Erythroblast (primary cell): ENCODE results near the gene ENPP1.

Source experiments
- GATA1 ChIP-seq: IDR thresholded peaks from 2 replicates; pipeline ENCODE4 v1.6.1; 2011; ENCODE audit warnings: low read depth, mild to moderate bottlenecking, control low read depth, low read length, moderate library complexity
- POLR2A ChIP-seq: IDR thresholded peaks from 2 replicates; pipeline ENCODE4 v1.6.1; 2011; ENCODE audit warnings: mild to moderate bottlenecking, low read length

DNA sequence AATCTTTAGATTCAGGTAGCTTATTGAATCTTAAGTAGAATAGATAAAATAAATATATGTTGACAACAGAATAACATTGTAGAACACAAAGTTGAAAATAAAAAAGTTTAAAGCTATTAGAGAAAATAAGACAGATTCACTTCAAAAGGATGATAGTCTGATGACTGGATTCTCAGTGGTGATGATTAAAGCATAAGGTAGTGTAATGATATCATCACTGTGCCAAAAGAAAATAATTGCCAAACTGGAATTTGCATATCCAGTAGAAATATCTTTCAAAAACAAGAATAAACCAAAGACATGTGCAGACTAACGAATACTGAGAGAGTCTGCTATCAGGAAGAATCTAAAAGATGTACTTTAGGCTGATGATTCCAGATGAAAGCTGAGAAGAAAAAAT is 30.2 kb downstream of the ENPP1 start:
- TF ChIP-seq POLR2A = no peak
- no peak for TF ChIP-seq GATA1
